Panc1 (cell line): Measurements from ENCODE around the gene NME2. TPM values are rescaled to one million over a fixed set of nuclear protein-coding genes. Genes with fewer than 3 reads are reported as not detected.

Source experiments
- ATAC-seq: fragments of 200-7000 bp; cut with Tn5 transposase; 2 replicates; pipeline ENCODE4 v1.9.1; 2020; ENCODE audit warnings: mild to moderate bottlenecking, moderate library complexity
- BruUV-seq: library from RNA; stranded (reverse); fragments of 400-500 nt; replicated peaks from 2 replicates; lab custom pipeline; 2021; lab: Mats Ljungman, UMichigan
- CTCF ChIA-PET: fragments of 300-600 bp; sonication (Branson Sonifier 250); formaldehyde crosslinking; loops from one replicate; lab custom pipeline; 2022; ENCODE audit warnings: antibody characterized with exemption; lab: Charles Lee
- POLR2A ChIA-PET: fragments of 300-600 bp; sonication (Branson Sonifier 250); formaldehyde crosslinking; loops from one replicate; lab custom pipeline; 2022; ENCODE audit warnings: antibody characterized with exemption; lab: Charles Lee
- DNase-seq: peaks from one replicate; pipeline ENCODE4 v3.0.0-alpha.2; 2010; ENCODE audit warnings: low read depth, low spot score
- H3K27ac ChIP-seq: 2 replicates; pipeline ENCODE4 v1.5.1; 2011; ENCODE audit warnings: mild to moderate bottlenecking, low read length, inconsistent platforms
- H3K27me3 ChIP-seq: fragments of 200-500 bp; sonication (Bioruptor generic); 2 replicates; pipeline ENCODE4 v1.6.0; 2014; ENCODE audit warnings: low read length, inconsistent platforms; ENCODE audit not compliant: control insufficient read depth, insufficient read depth
- H3K36me3 ChIP-seq: fragments of 200-500 bp; sonication (Bioruptor generic); 2 replicates; pipeline ENCODE4 v1.5.1; 2014; ENCODE audit warnings: inconsistent platforms, mild to moderate bottlenecking, low read length, moderate library complexity; ENCODE audit not compliant: control insufficient read depth, insufficient read depth
- H3K4me1 ChIP-seq: 2 replicates; pipeline ENCODE4 v1.5.1; 2011; ENCODE audit warnings: inconsistent platforms, mild to moderate bottlenecking, low read length, moderate library complexity; ENCODE audit not compliant: control insufficient read depth, insufficient read depth
- H3K4me3 ChIP-seq, 2 experiments: 2 replicates each; pipeline ENCODE4 v1.5.1; 2011 to 2012; ENCODE audit warnings: low read depth in 2 of 2, low read length in 2 of 2, mild to moderate bottlenecking in 2 of 2, inconsistent platforms in 1 of 2, moderate library complexity in 1 of 2
- H3K9me3 ChIP-seq: fragments of 200-500 bp; sonication (Bioruptor generic); 2 replicates; pipeline ENCODE4 v1.5.1; 2014; ENCODE audit warnings: low read depth, mild to moderate bottlenecking, inconsistent platforms, low read length, moderate library complexity; ENCODE audit not compliant: control insufficient read depth, insufficient read depth
- CTCF ChIP-seq: fragments of 450-650 bp; IDR thresholded peaks from 2 replicates; pipeline ENCODE4 v1.5.1; 2017; ENCODE audit warnings: mild to moderate bottlenecking
- POLR2AphosphoS5 ChIP-seq: IDR thresholded peaks from 2 replicates; pipeline ENCODE4 v1.6.1; 2012; ENCODE audit warnings: mild to moderate bottlenecking, low read depth, low read length, moderate library complexity
- SIN3A ChIP-seq: IDR thresholded peaks from 2 replicates; pipeline ENCODE4 v1.6.1; 2012; ENCODE audit warnings: low read depth, mild to moderate bottlenecking, low read length, moderate library complexity, borderline replicate concordance; ENCODE audit not compliant: insufficient read depth
- TCF7L2 ChIP-seq: IDR thresholded peaks from 2 replicates; pipeline ENCODE4 v1.6.1; 2011; ENCODE audit warnings: mild to moderate bottlenecking, low read depth, low read length, inconsistent platforms
- in situ Hi-C: cut with HindIII; loops from 2 replicates; pipeline ENCODE4 v1.10.0; 2016; ENCODE audit warnings: low sequenced_read_pairs, low pct_unique_long_range_greater_than_20kb
- intact Hi-C: fragments of 100-400 bp; cut with micrococcal nuclease; formaldehyde crosslinking; loops from one replicate; pipeline ENCODE4 v1.10.0; 2022; ENCODE audit not compliant: unreplicated experiment
- total RNA-seq: library from RNA; stranded (reverse); gene quantifications from one replicate; pipeline ENCODE4 v1.2.1, GENCODE V29; 2021; ENCODE audit not compliant: unreplicated experiment
- TF ChIP-seq, protein P1 (sequence below), 2 experiments: IDR thresholded peaks; 2 replicates each; pipeline ENCODE4 v1.6.1; 2011 to 2012; ENCODE audit warnings: low read depth in 2 of 2, control low read depth in 1 of 2, low read length in 1 of 2, mild to moderate bottlenecking in 1 of 2, moderate library complexity in 1 of 2; ENCODE audit not compliant: insufficient read depth in 1 of 2

Gene NME2
- total RNA-seq, 1 experiment from 2014 or later, result 1,280 TPM

GRCh38 chr17:51197754-51198153 lies 31.5 kb downstream of the NME2 start:
- Histone ChIP-seq H3K4me3 (no peak overlapping the region), H3K4me1 (no peaks in the 10 kb centered on the region), H3K27ac (no peak overlapping the region), H3K27me3 (no peaks in the 10 kb centered on the region), H3K9me3 (no peaks in the 10 kb centered on the region), H3K36me3 (peaks cover 24% of the 10 kb centered on the region)
- no peak for DNase-seq
- CTCF ChIA-PET, result no interaction called here
- BruUV-seq, result no TSS peak
- ATAC-seq, result no peak
- TF ChIP-seq TCF7L2 (no peak), SIN3A (no peak), CTCF (no peak), POLR2AphosphoS5 (no peak)
- TF ChIP-seq, protein P1, sequence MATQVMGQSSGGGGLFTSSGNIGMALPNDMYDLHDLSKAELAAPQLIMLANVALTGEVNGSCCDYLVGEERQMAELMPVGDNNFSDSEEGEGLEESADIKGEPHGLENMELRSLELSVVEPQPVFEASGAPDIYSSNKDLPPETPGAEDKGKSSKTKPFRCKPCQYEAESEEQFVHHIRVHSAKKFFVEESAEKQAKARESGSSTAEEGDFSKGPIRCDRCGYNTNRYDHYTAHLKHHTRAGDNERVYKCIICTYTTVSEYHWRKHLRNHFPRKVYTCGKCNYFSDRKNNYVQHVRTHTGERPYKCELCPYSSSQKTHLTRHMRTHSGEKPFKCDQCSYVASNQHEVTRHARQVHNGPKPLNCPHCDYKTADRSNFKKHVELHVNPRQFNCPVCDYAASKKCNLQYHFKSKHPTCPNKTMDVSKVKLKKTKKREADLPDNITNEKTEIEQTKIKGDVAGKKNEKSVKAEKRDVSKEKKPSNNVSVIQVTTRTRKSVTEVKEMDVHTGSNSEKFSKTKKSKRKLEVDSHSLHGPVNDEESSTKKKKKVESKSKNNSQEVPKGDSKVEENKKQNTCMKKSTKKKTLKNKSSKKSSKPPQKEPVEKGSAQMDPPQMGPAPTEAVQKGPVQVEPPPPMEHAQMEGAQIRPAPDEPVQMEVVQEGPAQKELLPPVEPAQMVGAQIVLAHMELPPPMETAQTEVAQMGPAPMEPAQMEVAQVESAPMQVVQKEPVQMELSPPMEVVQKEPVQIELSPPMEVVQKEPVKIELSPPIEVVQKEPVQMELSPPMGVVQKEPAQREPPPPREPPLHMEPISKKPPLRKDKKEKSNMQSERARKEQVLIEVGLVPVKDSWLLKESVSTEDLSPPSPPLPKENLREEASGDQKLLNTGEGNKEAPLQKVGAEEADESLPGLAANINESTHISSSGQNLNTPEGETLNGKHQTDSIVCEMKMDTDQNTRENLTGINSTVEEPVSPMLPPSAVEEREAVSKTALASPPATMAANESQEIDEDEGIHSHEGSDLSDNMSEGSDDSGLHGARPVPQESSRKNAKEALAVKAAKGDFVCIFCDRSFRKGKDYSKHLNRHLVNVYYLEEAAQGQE (IDR thresholded peaks at IDR 0.05; ENCODE audit: insufficient read depth in 1 of 2, low read depth in 2 of 2, low read length in 1 of 2), result no peak
- intact Hi-C loops (no loop called here), in situ Hi-C loops (no loop called here)
- POLR2A ChIA-PET, result no interaction called here

- ChIA-PET POLR2A (interaction anchor here (0.6 kb wide), 1 partner anchor 52 kb away, joined by 8 read pairs; no protein-coding TSS in a partner anchor), CTCF (interaction anchor here (0.6 kb wide), 1 partner anchor 27 kb away, joined by 8 read pairs; no protein-coding TSS in a partner anchor)
- ATAC-seq (no peak), DNase-seq (no peak)
- intact Hi-C loops, result no loop called here
- in situ Hi-C loops, result no loop called here
- TF ChIP-seq, protein P1 (IDR thresholded peaks at IDR 0.05; ENCODE audit: insufficient read depth in 1 of 2, low read depth in 2 of 2, low read length in 1 of 2), result no peak
- TF ChIP-seq SIN3A, result no peak
- TF ChIP-seq TCF7L2, result no peak
- no peak for TF ChIP-seq POLR2AphosphoS5
- no peak for TF ChIP-seq CTCF
- Histone ChIP-seq H3K9me3 (no peaks in the 10 kb centered on the region), H3K27me3 (no peaks in the 10 kb centered on the region), H3K4me1 (no peaks in the 10 kb centered on the region), H3K36me3 (peaks cover 36% of the 10 kb centered on the region), H3K4me3 (no peak overlapping the region), H3K27ac (no peak overlapping the region)
- no TSS peak for BruUV-seq
Measured at GRCh38 chr17:51200295-51200694, 34.1 kb downstream of the NME2 start.
